Caco-2 (cell line): ENCODE results near the gene SLK. TPM values are rescaled to one million over a fixed set of nuclear protein-coding genes. Genes with fewer than 3 reads are reported as not detected.

ENCODE experiments used
- BruUV-seq: library from RNA; stranded (reverse); fragments of 400-500 nt; replicated peaks from 2 replicates; lab custom pipeline; 2021; lab: Mats Ljungman, UMichigan
- CTCF ChIA-PET: fragments of 300-600 bp; sonication (Branson Sonifier 250); formaldehyde crosslinking; loops from one replicate; lab custom pipeline; 2022; ENCODE audit warnings: antibody characterized with exemption; lab: Charles Lee
- POLR2A ChIA-PET: fragments of 300-600 bp; sonication (Branson Sonifier 250); formaldehyde crosslinking; loops from one replicate; lab custom pipeline; 2022; ENCODE audit warnings: antibody characterized with exemption; lab: Charles Lee
- DNase-seq, 2 experiments: peaks; one replicate each; pipeline versions ENCODE4 v3.0.0 to v3.0.0-alpha.2; 2020 to 2022
- H3K27me3 ChIP-seq: replicated peaks from 2 replicates; pipeline ENCODE4 v1.6.0; 2011; ENCODE audit warnings: low read length; ENCODE audit not compliant: control insufficient read depth, insufficient read depth
- H3K36me3 ChIP-seq: 2 replicates; pipeline ENCODE4 v1.5.1; 2011; ENCODE audit warnings: low read length; ENCODE audit not compliant: control insufficient read depth, insufficient read depth
- H3K4me1 ChIP-seq: fragments of 250-450 bp; sonication (Bioruptor Pico); 2 replicates; pipeline ENCODE4 v1.5.1; 2020; ENCODE audit warnings: mild to moderate bottlenecking
- H3K4me3 ChIP-seq: 2 replicates; pipeline ENCODE4 v1.5.1; 2011; ENCODE audit warnings: low read depth, mild to moderate bottlenecking, control low read depth, low read length
- H3K9me3 ChIP-seq: fragments of 250-450 bp; sonication (Bioruptor Pico); 2 replicates; pipeline ENCODE4 v1.5.1; 2020; ENCODE audit warnings: mild to moderate bottlenecking, moderate library complexity
- H3K27ac Mint-ChIP-seq: one replicate; pipeline ENCODE4 v1.8.0; 2022; ENCODE audit warnings: mixed read lengths; ENCODE audit not compliant: unreplicated experiment
- H3K27me3 Mint-ChIP-seq: one replicate; pipeline ENCODE4 v1.8.0; 2022; ENCODE audit warnings: mixed read lengths; ENCODE audit not compliant: insufficient read depth, unreplicated experiment
- H3K36me3 Mint-ChIP-seq: one replicate; pipeline ENCODE4 v1.8.0; 2022; ENCODE audit warnings: mild to moderate bottlenecking, mixed read lengths; ENCODE audit not compliant: insufficient read depth, unreplicated experiment
- H3K4me1 Mint-ChIP-seq: one replicate; pipeline ENCODE4 v1.8.0; 2022; ENCODE audit warnings: low read depth, mixed read lengths; ENCODE audit not compliant: unreplicated experiment
- H3K4me3 Mint-ChIP-seq: one replicate; pipeline ENCODE4 v1.8.0; 2022; ENCODE audit warnings: mild to moderate bottlenecking, moderate library complexity, mixed read lengths; ENCODE audit not compliant: unreplicated experiment
- H3K9me3 Mint-ChIP-seq: one replicate; pipeline ENCODE4 v1.8.0; 2022; ENCODE audit warnings: mixed read lengths; ENCODE audit not compliant: unreplicated experiment
- intact Hi-C: fragments of 100-400 bp; cut with micrococcal nuclease; formaldehyde crosslinking; loops from one replicate; pipeline ENCODE4 v1.10.0; 2022; ENCODE audit not compliant: unreplicated experiment
- total RNA-seq: library from RNA; stranded (reverse); gene quantifications from 2 replicates; pipeline ENCODE4 v1.2.3, GENCODE V29; 2022
- TF ChIP-seq, protein P1 (sequence below), 2 experiments: fragments of 200-600 bp in 1 of 2; IDR thresholded peaks; 1 replicate in 1 of 2; 2 replicates in 1 of 2; pipeline versions ENCODE4 v1.5.1 to v1.8.0; 2011 to 2022; ENCODE audit warnings: antibody characterized with exemption in 1 of 2, control low read depth in 1 of 2, inconsistent platforms in 1 of 2, low read depth in 1 of 2, low read length in 1 of 2, mild to moderate bottlenecking in 1 of 2, moderate library complexity in 1 of 2; ENCODE audit not compliant: insufficient read depth in 1 of 2, severe bottlenecking in 1 of 2, unreplicated experiment in 1 of 2

SLK gene
- total RNA-seq, 1 experiment from 2014 or later = 39.5 TPM

DNA sequence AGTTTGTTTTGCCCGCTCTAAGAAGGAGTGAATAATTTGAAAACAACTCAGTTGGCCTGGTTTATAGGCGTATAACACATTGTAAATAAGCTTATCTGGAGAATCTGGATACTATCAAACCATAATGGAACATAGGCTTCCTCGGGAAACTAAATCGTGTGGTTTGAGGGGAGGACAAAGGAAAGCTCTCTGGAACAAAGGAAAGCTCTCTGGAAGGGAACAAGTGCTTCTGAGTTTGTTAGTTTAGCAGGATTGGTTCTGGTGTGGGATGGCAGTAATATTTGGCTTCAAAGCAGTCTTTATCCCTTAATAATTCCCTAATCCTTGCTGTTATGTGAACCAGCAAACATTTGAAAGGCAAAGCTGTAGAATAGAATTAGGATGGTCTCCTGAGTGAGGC is 15.0 kb upstream of the SLK start:
- H3K36me3 Mint-ChIP-seq = no peaks in the 10 kb centered on the region
- intact Hi-C loops = no loop called here
- ChIA-PET CTCF (no interaction called here), POLR2A (no interaction called here)
- Histone ChIP-seq H3K4me1 (peaks cover 9% of the 10 kb centered on the region; the same call in 1 of the 2 replicates), H3K9me3 (peaks cover 12% of the 10 kb centered on the region), H3K4me3 (no peak overlapping the region), H3K27me3 (no peaks in the 10 kb centered on the region), H3K36me3 (no peaks in the 10 kb centered on the region)
- DNase-seq = no peak
- TF ChIP-seq, protein P1, sequence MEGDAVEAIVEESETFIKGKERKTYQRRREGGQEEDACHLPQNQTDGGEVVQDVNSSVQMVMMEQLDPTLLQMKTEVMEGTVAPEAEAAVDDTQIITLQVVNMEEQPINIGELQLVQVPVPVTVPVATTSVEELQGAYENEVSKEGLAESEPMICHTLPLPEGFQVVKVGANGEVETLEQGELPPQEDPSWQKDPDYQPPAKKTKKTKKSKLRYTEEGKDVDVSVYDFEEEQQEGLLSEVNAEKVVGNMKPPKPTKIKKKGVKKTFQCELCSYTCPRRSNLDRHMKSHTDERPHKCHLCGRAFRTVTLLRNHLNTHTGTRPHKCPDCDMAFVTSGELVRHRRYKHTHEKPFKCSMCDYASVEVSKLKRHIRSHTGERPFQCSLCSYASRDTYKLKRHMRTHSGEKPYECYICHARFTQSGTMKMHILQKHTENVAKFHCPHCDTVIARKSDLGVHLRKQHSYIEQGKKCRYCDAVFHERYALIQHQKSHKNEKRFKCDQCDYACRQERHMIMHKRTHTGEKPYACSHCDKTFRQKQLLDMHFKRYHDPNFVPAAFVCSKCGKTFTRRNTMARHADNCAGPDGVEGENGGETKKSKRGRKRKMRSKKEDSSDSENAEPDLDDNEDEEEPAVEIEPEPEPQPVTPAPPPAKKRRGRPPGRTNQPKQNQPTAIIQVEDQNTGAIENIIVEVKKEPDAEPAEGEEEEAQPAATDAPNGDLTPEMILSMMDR (IDR thresholded peaks at IDR 0.05; ENCODE audit: insufficient read depth in 1 of 2, low read depth in 1 of 2, low read length in 1 of 2, severe bottlenecking in 1 of 2, unreplicated experiment in 1 of 2) = no peak
- H3K4me3 Mint-ChIP-seq = no peak overlapping the region
- BruUV-seq = no TSS peak
- H3K27ac Mint-ChIP-seq = no peak overlapping the region
- peaks cover 7% of the 10 kb centered on the region for H3K4me1 Mint-ChIP-seq
- no peaks in the 10 kb centered on the region for H3K27me3 Mint-ChIP-seq
- H3K9me3 Mint-ChIP-seq = peaks cover 18% of the 10 kb centered on the region

DNA sequence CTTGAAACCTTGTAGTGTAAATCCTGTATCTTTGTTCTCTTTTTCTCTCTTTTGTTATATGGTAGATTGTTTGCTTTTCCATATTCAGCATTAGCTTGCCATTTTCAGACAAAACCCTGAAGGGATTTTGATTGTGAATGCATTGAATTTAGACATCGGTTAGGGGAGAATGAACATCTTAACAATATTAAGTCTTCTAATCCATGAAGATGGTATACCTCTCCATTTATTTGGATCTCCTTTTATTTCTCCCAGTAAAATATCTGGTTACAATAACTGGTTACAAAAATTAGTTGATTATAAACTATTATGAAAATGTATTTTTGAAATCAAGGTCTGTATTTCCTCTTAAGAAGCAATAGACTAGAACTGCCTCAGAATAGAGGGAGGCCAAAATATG is 12.4 kb upstream of the SLK start:
- Mint-ChIP-seq H3K36me3 (no peaks in the 10 kb centered on the region), H3K9me3 (peaks cover 18% of the 10 kb centered on the region), H3K4me3 (no peak overlapping the region), H3K27me3 (no peaks in the 10 kb centered on the region), H3K4me1 (no peaks in the 10 kb centered on the region), H3K27ac (no peak overlapping the region)
- no peak overlapping the region for H3K4me3 ChIP-seq
- no peaks in the 10 kb centered on the region for H3K4me1 ChIP-seq
- BruUV-seq = no TSS peak
- ChIA-PET CTCF (no interaction called here), POLR2A (no interaction called here)
- peaks cover 12% of the 10 kb centered on the region for H3K9me3 ChIP-seq
- no peak for DNase-seq
- intact Hi-C loops = no loop called here
- no peaks in the 10 kb centered on the region for H3K27me3 ChIP-seq
- no peaks in the 10 kb centered on the region for H3K36me3 ChIP-seq
- TF ChIP-seq, protein P1 (IDR thresholded peaks at IDR 0.05; ENCODE audit: insufficient read depth in 1 of 2, low read depth in 1 of 2, low read length in 1 of 2, severe bottlenecking in 1 of 2, unreplicated experiment in 1 of 2) = no peak

DNA sequence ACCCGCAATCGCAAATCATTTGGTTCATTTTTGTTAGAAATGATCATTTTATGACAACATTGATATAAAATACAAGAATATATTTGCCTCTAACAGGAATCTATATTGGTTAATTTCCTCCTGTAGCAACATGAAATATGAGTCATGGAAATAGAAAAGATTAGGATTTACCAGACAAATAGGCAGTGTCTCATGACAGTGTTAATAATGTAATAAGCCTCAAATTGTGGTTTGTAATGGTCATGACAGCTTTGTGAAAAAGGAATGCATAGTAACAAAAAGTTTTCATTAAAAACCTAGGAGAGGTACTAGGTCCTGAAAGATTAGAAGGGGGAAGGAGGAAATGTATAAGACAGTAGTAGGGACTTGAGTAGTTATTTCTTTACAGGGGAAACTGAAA is 7.9 kb upstream of the SLK start:
- DNase-seq = no peak
- Mint-ChIP-seq H3K4me1 (no peaks in the 10 kb centered on the region), H3K27me3 (no peaks in the 10 kb centered on the region), H3K9me3 (peaks cover 17% of the 10 kb centered on the region), H3K27ac (no peak overlapping the region), H3K4me3 (no peak overlapping the region), H3K36me3 (no peaks in the 10 kb centered on the region)
- ChIA-PET POLR2A (no interaction called here), CTCF (no interaction called here)
- no TSS peak for BruUV-seq
- no peaks in the 10 kb centered on the region for H3K4me1 ChIP-seq
- no peak overlapping the region for H3K4me3 ChIP-seq
- no peaks in the 10 kb centered on the region for H3K27me3 ChIP-seq
- peaks cover 10% of the 10 kb centered on the region for H3K9me3 ChIP-seq
- H3K36me3 ChIP-seq = no peaks in the 10 kb centered on the region
- intact Hi-C loops = no loop called here
- TF ChIP-seq, protein P1 (IDR thresholded peaks at IDR 0.05; ENCODE audit: insufficient read depth in 1 of 2, low read depth in 1 of 2, low read length in 1 of 2, severe bottlenecking in 1 of 2, unreplicated experiment in 1 of 2) = no peak
